ENCODE measurements around the gene PDK1. TPM values are rescaled to one million over a fixed set of nuclear protein-coding genes. Genes with fewer than 3 reads are reported as not detected.

Gene PDK1
- total RNA-seq, 1 experiment from 2014 or later, result 11.7 TPM

DNA sequence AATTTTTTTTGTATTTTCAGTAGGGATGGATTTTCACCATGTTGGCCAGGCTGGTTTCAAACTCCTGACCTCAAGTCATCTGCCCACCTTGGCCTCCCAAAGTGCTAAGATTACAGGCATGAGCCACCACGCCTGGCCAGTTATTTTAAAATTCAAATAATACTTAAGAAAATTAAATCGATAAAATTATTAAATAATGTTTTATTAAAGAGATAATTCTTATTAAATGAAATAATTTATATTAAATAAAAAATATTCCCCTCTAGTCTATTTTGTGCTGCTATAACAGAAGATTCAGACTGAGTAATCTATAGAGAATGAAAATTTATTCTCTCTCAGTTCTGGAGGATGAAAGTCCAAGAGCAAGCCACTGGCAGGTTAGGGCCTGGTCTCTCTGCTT is 61.2 kb downstream of the PDK1 start:
- Histone ChIP-seq H3K4me3 (ENCODE audit: low read depth in 2 of 2, low read length in 2 of 2) (no peak overlapping the region), H3K27me3 (ENCODE audit: control insufficient read depth, insufficient read depth, low read length) (no peaks in the 10 kb centered on the region), H3K9me3 (ENCODE audit: control insufficient read depth, insufficient read depth, low read depth, low read length) (no peaks in the 10 kb centered on the region), H3K27ac (ENCODE audit: low read length) (no peak overlapping the region), H3K36me3 (ENCODE audit: control insufficient read depth, insufficient read depth, low read length) (no peaks in the 10 kb centered on the region), H3K4me1 (ENCODE audit: control insufficient read depth, insufficient read depth, low read length) (no peaks in the 10 kb centered on the region)
- no peak for ATAC-seq
- in situ Hi-C loops (cut with HindIII; ENCODE audit: low pct_unique_long_range_greater_than_20kb, low sequenced_read_pairs), result no loop called here
- ChIA-PET CTCF (no interaction called here), POLR2A (no interaction called here)
- no peak for DNase-seq (ENCODE audit: low read depth, low spot score)
- TF ChIP-seq, protein P1, sequence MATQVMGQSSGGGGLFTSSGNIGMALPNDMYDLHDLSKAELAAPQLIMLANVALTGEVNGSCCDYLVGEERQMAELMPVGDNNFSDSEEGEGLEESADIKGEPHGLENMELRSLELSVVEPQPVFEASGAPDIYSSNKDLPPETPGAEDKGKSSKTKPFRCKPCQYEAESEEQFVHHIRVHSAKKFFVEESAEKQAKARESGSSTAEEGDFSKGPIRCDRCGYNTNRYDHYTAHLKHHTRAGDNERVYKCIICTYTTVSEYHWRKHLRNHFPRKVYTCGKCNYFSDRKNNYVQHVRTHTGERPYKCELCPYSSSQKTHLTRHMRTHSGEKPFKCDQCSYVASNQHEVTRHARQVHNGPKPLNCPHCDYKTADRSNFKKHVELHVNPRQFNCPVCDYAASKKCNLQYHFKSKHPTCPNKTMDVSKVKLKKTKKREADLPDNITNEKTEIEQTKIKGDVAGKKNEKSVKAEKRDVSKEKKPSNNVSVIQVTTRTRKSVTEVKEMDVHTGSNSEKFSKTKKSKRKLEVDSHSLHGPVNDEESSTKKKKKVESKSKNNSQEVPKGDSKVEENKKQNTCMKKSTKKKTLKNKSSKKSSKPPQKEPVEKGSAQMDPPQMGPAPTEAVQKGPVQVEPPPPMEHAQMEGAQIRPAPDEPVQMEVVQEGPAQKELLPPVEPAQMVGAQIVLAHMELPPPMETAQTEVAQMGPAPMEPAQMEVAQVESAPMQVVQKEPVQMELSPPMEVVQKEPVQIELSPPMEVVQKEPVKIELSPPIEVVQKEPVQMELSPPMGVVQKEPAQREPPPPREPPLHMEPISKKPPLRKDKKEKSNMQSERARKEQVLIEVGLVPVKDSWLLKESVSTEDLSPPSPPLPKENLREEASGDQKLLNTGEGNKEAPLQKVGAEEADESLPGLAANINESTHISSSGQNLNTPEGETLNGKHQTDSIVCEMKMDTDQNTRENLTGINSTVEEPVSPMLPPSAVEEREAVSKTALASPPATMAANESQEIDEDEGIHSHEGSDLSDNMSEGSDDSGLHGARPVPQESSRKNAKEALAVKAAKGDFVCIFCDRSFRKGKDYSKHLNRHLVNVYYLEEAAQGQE (IDR thresholded peaks at IDR 0.05; ENCODE audit: insufficient read depth in 1 of 2, low read depth in 2 of 2, low read length in 1 of 2), result no peak
- TF ChIP-seq, protein P2, sequence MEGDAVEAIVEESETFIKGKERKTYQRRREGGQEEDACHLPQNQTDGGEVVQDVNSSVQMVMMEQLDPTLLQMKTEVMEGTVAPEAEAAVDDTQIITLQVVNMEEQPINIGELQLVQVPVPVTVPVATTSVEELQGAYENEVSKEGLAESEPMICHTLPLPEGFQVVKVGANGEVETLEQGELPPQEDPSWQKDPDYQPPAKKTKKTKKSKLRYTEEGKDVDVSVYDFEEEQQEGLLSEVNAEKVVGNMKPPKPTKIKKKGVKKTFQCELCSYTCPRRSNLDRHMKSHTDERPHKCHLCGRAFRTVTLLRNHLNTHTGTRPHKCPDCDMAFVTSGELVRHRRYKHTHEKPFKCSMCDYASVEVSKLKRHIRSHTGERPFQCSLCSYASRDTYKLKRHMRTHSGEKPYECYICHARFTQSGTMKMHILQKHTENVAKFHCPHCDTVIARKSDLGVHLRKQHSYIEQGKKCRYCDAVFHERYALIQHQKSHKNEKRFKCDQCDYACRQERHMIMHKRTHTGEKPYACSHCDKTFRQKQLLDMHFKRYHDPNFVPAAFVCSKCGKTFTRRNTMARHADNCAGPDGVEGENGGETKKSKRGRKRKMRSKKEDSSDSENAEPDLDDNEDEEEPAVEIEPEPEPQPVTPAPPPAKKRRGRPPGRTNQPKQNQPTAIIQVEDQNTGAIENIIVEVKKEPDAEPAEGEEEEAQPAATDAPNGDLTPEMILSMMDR (IDR thresholded peaks at IDR 0.05), result no peak
- TF ChIP-seq SIN3A (IDR thresholded peaks at IDR 0.05; ENCODE audit: borderline replicate concordance, insufficient read depth, low read depth, low read length) (no peak), POLR2AphosphoS5 (IDR thresholded peaks at IDR 0.05; ENCODE audit: low read depth, low read length) (no peak), TCF7L2 (IDR thresholded peaks at IDR 0.05; ENCODE audit: low read depth, low read length) (no peak)
- no TSS peak for BruUV-seq (replicated peaks)
- intact Hi-C loops (cut with micrococcal nuclease; ENCODE audit: unreplicated experiment), result no loop called here

DNA sequence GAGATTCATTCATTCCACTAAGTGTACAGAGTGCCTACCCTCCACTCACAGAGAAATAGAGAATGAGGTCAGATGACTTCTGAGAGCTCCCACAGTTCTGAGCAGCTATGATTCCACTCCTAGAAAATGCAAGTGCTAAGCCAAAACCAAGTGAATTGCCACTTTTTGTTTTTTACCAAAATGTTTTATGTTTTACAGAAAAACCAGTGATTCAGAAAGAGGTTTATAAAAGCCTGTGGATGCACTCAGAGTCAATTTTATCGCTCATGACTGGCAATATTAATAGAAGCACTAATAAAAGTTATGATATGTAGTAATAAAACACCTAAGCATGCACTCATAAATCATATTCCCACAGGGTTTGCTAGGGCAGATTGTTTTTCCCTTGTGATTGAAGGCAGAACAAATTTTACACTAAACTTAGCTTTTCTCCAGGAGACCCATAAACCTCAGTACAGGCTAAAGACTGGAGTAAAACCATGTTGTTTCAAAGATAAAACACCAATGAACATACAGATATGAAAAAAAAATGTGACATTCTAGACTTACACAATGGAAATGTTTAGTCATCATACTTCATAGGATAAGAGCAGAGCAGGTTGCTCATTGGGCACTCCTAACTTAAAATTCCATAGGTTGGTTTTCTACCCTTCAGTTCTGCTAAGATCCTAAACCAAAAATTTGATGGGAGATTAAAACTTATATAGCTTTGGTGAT is 67.5 kb downstream of the PDK1 start:
- in situ Hi-C loops (cut with HindIII; ENCODE audit: low pct_unique_long_range_greater_than_20kb, low sequenced_read_pairs), result no loop called here
- Histone ChIP-seq H3K27ac (ENCODE audit: low read length) (no peak overlapping the region), H3K4me3 (ENCODE audit: low read depth in 2 of 2, low read length in 2 of 2) (no peak overlapping the region), H3K4me1 (ENCODE audit: control insufficient read depth, insufficient read depth, low read length) (no peaks in the 10 kb centered on the region), H3K27me3 (ENCODE audit: control insufficient read depth, insufficient read depth, low read length) (no peaks in the 10 kb centered on the region), H3K36me3 (ENCODE audit: control insufficient read depth, insufficient read depth, low read length) (no peaks in the 10 kb centered on the region), H3K9me3 (ENCODE audit: control insufficient read depth, insufficient read depth, low read depth, low read length) (peaks cover 8% of the 10 kb centered on the region; the same call in 1 of the 2 replicates)
- intact Hi-C loops (cut with micrococcal nuclease; ENCODE audit: unreplicated experiment), result no loop called here
- POLR2A ChIA-PET, result no interaction called here
- DNase-seq (ENCODE audit: low read depth, low spot score) (no peak), ATAC-seq (no peak)
- CTCF ChIA-PET, result no interaction called here
- TF ChIP-seq SIN3A (IDR thresholded peaks at IDR 0.05; ENCODE audit: borderline replicate concordance, insufficient read depth, low read depth, low read length) (no peak), POLR2AphosphoS5 (IDR thresholded peaks at IDR 0.05; ENCODE audit: low read depth, low read length) (no peak), TCF7L2 (IDR thresholded peaks at IDR 0.05; ENCODE audit: low read depth, low read length) (no peak)
- TF ChIP-seq, protein P1 (IDR thresholded peaks at IDR 0.05; ENCODE audit: insufficient read depth in 1 of 2, low read depth in 2 of 2, low read length in 1 of 2), result no peak
- TF ChIP-seq, protein P2 (IDR thresholded peaks at IDR 0.05), result no peak
- no TSS peak for BruUV-seq (replicated peaks)
